ENCODE data around the gene USP53.

Gene USP53

GRCh38 chr4:119284876-119285780, 72.6 kb downstream of the USP53 start:
- TF ChIP-seq CTCF (IDR thresholded peaks at IDR 0.05; ENCODE audit: low read length, missing control alignments) = peak; percentile 4
- peak; percentile 36 for DNase-seq (ENCODE audit: low read depth)
- peak overlapping the region; percentile 39 for H3K4me3 ChIP-seq (replicated peaks; ENCODE audit: low read depth, low read length)

- peak; percentile 88 for DNase-seq (ENCODE audit: low read depth)
- no peak overlapping the region for H3K4me3 ChIP-seq (replicated peaks; ENCODE audit: low read depth, low read length)
- TF ChIP-seq CTCF (IDR thresholded peaks at IDR 0.05; ENCODE audit: low read length, missing control alignments) = peak; percentile 52
Observed at GRCh38 chr4:119286377-119287002, 74.0 kb downstream of the USP53 start.

- no peak for TF ChIP-seq CTCF (IDR thresholded peaks at IDR 0.05; ENCODE audit: low read length, missing control alignments)
- DNase-seq (ENCODE audit: low read depth) = no peak
- no peak overlapping the region for H3K4me3 ChIP-seq (replicated peaks; ENCODE audit: low read depth, low read length)
Observed at GRCh38 chr4:119289313-119289712, 76.8 kb downstream of the USP53 start.

- H3K4me3 ChIP-seq (replicated peaks; ENCODE audit: low read depth, low read length) = no peak overlapping the region
- DNase-seq (ENCODE audit: low read depth) = no peak
- no peak for TF ChIP-seq CTCF (IDR thresholded peaks at IDR 0.05; ENCODE audit: low read length, missing control alignments)
Observed at GRCh38 chr4:119290598-119290997, 78.1 kb downstream of the USP53 start.

- no peak for DNase-seq (ENCODE audit: low read depth)
- TF ChIP-seq CTCF (IDR thresholded peaks at IDR 0.05; ENCODE audit: low read length, missing control alignments) = no peak
- H3K4me3 ChIP-seq (replicated peaks; ENCODE audit: low read depth, low read length) = no peak overlapping the region
Observed at GRCh38 chr4:119296356-119296755, 83.8 kb downstream of the USP53 start.

- DNase-seq (ENCODE audit: low read depth) = no peak
- TF ChIP-seq CTCF (IDR thresholded peaks at IDR 0.05; ENCODE audit: low read length, missing control alignments) = no peak
- H3K4me3 ChIP-seq (replicated peaks; ENCODE audit: low read depth, low read length) = peak overlapping the region; percentile 82
Observed at GRCh38 chr4:119297795-119298194, 85.3 kb downstream of the USP53 start.
